GM12872 (cell line): ENCODE data around the gene SIGLEC9.

Source experiments
- TF ChIP-seq, protein P1 (sequence below): IDR thresholded peaks from 3 replicates; pipeline ENCODE4 v1.5.1; 2011; ENCODE audit warnings: low read depth, mild to moderate bottlenecking, low read length, moderate library complexity; ENCODE audit not compliant: insufficient read depth

The SIGLEC9 gene

GRCh38 chr19:51125421-51126075, 842 bp downstream of the SIGLEC9 start:
- TF ChIP-seq, protein P1, sequence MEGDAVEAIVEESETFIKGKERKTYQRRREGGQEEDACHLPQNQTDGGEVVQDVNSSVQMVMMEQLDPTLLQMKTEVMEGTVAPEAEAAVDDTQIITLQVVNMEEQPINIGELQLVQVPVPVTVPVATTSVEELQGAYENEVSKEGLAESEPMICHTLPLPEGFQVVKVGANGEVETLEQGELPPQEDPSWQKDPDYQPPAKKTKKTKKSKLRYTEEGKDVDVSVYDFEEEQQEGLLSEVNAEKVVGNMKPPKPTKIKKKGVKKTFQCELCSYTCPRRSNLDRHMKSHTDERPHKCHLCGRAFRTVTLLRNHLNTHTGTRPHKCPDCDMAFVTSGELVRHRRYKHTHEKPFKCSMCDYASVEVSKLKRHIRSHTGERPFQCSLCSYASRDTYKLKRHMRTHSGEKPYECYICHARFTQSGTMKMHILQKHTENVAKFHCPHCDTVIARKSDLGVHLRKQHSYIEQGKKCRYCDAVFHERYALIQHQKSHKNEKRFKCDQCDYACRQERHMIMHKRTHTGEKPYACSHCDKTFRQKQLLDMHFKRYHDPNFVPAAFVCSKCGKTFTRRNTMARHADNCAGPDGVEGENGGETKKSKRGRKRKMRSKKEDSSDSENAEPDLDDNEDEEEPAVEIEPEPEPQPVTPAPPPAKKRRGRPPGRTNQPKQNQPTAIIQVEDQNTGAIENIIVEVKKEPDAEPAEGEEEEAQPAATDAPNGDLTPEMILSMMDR = no peak

- TF ChIP-seq, protein P1 = no peak
These were observed 2.3 kb downstream of the SIGLEC9 start for GRCh38 chr19:51127032-51127431.

GRCh38 chr19:51127755-51128154, 3.0 kb downstream of the SIGLEC9 start:
- TF ChIP-seq, protein P1 = no peak

DNA sequence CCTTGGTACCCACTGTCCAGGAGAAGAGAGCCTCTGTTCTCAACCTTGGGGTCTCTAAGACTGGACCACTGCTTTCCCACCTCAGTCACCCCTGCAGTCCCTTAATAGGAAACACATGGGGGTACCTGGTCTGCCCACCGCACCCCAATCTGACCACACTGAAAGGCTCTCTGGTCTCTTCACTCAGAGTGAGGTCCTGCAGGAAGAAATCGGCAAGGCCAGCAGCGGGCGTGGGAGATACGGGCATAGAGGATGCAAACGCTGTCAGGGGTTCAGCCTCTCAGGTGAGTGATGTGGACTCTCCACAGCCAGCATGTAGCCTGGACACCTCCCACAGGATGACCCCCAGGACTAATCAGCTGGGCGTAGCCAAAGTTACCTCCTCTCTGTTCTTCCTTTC, 3.5 kb downstream of the SIGLEC9 start:
- TF ChIP-seq, protein P1 = no peak

- TF ChIP-seq, protein P1 = no peak
These were observed 5.0 kb downstream of the SIGLEC9 start for GRCh38 chr19:51129716-51130115.

DNA sequence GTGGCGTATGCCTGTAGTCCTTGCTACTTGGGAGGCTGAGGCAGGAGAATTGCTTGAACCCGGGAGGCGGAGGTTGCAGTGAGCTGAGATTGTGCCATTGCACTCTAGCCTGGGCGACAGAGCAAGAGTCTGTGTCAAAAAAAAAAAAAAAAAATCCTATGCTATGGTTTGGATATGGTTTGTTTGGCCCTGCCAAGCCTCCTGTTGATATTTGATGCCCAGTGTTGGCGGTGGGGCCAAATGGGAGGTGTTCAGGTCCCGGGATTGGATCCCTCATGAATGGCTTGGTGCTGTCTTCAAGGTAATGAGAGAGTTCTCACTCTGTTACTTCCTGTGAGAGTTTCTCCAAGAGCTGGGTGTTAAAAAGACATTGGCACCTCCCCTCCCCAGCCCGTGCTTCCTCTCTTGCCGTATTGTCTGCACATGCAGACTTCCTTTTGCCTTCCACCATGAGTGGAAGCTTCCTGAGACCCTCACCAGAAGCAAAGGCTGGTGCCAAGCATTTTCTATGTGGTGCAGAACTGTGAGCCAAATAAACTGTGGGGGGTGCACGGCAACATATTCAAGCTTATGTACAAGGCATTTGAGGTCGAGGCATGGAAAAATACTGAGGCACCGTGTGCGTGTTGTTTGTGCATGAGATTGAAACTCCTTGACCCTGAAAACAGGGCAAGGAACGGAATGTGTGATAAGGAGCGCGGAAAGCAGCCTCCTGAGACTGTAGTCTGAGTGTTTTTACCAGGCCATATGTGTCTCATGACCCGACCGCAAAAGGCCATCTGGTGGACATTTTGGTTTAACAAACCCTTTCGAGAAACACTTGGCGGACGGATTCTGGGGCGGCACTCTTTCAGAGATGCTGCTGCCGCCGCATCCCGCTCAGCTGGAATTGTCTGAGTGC, 7.3 kb downstream of the SIGLEC9 start:
- TF ChIP-seq, protein P1 = no peak; the same call in 2 of the 3 replicates

GRCh38 chr19:51135004-51135403, 10.3 kb downstream of the SIGLEC9 start:
- TF ChIP-seq, protein P1 = no peak
